ENCODE results near the gene TSC22D1.

Gene TSC22D1

DNA sequence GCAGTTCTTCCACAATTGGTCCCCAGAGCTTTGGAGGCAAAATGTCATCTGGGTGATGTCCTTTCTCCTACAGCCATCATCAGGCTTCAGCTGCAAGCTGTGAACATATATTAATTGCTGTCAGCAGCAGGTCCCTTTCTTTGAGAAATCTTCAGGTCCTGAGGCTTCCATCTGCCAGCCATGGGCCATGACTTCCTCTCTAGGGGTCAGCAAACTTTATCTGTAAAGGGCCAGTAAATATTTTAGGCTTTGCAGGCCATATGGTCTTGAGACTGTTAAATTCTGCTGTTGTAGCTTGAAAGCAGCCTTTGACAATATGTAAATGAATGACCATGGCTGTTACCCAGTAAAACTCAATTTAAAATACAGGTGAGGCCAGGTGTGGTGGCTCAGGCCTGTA is 175.4 kb downstream of the TSC22D1 start:
- DNase-seq = no peak

DNA sequence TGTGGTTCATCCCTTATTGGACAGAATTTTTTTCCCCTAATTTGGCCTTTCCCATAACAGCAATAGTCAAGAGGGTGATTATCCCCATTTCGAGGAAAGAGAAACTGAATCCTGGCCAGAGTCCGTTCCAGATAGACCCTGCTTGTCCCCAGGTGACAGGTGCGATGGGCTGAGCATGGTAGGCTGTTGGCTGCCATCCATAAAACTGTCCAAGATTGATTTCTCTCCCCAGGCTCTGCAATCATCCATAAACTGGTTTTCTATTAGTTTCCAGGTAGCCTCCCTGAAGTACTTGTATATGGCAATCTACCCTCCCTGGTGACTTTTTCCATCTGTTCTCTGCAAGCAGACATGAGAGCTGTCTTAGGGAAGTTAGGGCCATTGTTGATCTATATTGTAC is 177.1 kb downstream of the TSC22D1 start:
- DNase-seq = no peak

DNA sequence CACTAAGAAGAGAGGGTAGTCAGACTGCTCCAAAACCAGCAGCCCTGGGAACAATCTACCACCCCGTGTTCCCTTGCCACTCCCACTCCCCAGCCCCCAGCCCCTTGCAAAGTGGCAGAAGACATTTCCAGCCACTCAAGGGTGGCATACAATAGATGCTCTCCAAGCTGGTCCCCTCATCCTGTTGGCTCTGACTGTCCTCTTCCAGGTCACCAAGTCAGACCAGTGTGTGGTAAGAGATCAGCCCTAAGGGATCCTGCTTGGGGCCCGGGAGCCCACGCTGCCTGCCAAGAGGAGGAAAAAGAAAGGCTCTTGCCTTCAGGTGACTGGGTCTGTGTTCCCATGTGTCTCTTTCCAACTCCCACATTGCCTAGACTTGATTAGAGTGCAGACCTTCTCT is 177.5 kb downstream of the TSC22D1 start:
- DNase-seq = no peak

DNA sequence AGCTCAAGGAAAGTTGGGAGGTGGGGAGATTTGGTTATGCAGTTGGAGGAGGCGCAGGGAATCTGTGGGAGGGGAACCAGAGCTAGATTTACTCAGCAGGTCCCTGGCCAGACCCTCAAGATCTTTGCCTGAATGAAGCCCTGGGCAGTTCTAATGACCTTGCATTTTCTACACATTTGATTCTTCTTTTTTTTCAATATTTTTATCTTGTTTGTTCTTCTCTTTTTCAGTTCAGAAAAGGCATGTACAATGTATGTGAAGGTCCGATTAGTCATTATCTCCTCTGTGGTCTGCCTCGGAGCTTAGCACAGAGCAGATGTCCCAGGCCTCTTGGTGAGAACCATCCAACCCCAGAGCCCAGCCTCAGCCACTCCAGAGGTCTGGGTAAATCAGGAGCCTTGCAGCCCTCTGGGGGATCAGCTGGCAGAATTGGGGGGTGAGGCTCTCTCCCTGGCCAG is 178.3 kb downstream of the TSC22D1 start:
- DNase-seq = no peak

DNA sequence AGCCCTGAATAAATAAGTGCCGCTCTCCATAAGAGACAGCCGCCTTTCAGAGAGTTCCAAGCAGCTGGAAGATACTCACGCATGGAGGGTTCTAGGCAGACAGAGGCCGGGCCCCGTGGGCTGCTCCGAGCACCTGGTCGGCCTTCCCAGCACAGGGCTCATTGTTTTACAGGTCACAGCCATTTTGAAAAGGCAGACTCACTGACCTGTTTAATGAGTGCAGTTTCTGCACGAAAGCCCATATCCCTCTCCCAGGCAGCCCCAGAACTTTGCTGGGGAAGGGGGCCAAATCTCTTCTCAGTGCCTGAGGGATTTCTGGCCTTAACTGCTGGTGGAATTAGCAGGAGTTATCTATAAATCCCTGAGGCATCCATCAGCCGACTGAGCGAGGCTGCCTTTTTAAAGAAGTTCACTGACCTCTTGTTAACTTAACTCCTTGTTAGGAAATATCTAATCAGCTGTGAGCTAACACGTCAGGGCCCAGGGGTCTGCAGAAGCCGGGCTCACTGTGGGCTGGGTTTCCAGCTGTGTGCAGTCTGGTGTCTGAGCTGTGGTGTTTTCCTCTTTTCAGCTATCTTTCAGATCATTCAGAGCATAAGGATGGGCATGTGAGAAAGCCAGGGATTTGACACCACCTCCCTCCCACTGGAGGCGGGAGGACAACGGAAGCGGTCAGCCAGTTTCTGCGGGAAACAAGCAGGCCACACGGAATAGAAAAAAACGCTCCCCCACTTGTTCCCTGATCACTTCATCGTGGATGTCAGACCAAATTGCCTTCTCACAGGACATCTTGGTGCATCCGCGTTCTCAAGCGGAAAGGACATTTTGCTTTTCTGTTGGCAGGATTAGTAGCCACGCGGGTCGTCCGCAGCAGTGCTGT is 179.2 kb downstream of the TSC22D1 start:
- DNase-seq = no peak

DNA sequence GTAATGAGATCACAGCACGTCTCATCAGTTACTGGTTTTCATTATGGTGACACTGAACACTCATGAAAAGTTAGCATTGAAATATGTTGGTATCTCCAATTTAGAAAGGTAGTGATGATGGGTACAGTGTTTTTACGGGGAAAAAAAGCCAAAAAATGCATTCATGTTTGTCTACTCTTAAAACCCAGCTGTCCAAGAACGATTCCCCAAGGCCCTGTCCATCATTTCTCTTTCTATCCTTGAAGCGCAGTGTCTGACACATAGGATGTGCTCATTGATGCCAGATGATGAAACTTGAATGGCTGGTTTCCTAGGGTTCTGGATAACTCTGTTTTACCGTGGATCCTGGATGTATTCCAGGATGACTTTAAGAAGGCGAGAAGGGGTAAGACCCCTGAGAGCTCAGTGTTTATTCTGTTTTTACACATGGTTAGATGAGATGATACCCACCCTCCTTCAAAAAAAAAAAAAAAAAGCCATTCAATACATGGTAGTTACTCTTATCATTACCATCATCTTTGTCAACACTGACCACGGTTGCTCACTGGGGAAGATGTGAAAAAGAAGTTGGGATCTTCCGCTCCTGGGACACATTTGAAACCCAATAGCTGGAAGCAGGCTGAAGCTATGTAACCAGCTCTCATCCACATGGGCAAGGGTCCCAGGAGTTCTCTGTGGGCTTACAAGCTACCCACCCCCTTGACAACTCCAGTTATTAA is 180.0 kb downstream of the TSC22D1 start:
- no peak for DNase-seq

DNA sequence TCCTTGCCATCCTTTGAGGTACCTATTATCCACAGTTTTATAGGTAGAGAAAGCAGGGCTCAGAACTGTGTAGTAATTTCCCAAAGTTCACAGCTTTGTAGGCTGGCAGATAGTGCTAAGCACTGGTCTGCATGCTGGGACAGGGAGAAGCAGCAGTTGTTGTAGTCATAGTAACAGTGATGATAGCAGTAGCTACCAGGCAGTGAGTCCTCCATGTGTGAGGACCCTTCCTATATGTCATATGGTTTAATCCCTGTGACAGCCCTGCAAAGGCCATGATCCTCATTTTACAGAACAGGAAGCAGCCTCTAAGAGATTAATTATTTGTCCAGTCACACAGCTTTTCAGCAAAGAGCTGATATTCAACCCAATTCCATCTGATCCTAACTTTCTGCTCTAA is 181.5 kb downstream of the TSC22D1 start:
- no peak for DNase-seq

DNA sequence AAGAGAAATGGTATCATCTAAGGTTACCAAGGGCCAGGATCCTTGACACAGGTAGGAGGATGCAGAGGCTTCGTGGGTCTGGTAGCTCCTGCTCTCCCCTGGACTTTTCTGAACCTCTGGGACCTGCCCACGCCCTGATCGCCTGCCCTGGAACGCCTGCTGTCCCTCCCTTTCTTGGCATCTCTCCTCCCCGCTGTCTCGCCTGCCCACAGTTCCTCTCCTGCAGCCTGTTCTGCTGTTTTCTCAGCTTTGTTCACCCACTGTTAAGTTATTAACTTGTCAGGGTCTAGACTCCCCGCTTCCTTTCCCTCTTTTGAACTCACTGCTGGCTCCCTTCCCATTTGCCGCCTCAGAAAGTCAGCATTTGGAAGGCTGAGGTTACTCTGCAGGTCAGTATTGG is 182.7 kb downstream of the TSC22D1 start:
- DNase-seq = no peak

DNA sequence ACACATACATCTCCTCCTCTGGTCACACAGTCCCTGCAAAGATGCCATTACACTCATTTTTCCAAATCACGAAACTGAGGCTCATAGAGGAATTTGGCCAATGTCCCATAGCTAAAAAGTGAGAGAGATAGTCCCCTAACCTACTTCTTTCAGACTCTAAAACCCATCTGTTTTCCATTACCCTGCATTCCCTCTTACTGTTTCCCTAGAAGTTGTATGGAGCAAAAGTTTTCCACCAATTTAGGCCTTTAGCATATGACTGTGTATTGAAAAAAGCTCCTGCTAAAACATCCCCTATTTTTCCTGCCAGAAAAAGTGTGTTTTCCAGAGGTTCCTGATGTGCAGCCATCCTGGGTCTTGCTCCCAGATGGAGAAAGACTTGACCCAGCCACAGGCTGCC is 186.3 kb downstream of the TSC22D1 start:
- no peak for DNase-seq

DNA sequence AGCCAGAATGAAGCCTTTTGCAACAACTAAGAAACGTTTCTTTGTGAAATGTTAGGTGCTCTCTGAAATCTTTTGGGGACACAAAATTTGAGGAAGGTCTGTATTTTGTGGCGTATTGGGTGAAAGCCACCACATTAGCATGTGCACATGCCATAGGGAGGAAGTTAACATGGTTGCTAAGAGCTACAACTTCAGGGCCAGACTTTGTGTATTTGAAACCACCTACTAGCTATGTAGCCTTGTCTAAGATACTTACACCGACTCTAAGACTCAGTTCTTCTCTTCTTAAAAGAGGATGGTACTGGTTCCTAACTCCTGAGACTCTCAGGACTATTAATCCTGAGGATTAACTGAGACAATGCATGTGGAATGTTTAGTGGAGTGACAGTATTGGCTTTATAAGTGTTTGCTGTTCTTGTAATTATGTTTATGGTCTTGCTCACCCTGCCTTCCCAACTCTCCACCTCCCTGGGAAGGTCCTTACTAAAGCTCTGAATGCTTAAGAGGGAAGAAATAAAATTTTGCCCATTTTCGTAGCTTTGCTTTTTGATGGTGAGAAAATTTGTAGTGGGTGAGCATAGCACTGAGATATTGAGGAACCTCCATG is 187.0 kb downstream of the TSC22D1 start:
- no peak for DNase-seq

DNA sequence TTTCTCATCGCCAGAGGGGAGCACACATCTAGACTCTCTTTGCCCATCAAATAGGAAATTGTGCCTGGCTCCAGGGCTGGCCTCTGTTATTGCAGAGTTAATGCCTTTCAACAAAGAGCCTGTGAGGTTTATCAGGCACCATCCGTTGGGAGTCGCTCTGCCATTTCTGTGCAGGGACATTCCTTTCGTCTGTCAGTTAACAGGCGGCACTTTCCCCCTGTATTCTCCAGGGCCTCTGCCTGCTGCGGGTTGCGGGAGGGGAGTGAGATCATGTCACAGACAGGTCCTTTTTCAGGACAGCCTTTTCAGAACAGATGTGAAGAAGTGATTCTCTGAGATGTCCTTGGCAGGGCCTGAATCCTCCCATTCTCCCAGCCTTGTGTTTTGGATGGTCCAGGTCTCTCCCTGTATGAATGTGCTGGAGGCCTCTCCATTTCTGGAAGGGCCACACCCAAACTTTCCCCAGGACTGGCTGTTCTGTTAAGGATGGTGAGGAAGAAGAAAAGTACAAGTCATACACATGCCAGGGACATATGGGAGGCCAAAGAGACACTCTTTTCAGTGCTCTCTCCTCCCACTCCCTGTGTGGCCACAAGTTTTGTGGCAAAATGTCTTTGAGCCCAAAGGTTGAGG is 187.6 kb downstream of the TSC22D1 start:
- no peak for DNase-seq

DNA sequence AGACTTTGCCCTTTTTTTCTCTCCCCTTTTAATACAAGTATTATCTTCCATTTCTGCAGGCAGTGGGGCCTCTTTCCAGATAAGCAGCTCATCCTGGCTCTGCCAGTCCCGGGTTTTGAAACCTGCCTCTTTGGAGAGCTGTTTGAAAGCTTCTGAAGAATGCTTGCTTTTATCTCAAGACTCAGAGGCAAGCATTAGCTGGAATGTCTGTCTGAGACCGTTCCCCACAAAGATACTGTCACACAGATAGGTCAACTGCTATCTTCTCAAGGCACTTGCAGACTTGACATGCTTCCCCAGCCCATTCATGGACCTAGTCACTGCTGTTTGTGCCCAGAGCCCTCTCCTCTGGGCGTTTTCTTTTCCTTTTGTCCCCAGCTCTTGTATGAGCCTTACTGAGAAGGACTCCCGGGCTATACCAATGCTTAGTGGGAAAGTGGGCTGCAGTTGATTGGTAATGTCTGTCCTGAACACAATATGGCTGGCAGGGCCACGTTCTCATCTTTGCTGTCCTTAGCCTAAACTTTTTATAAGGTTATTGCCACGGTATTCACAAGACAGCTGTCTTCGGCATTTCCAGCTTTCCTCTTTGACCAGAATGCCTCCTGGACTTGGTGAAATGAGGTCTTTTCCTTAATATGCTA is 189.1 kb downstream of the TSC22D1 start:
- DNase-seq = no peak

DNA sequence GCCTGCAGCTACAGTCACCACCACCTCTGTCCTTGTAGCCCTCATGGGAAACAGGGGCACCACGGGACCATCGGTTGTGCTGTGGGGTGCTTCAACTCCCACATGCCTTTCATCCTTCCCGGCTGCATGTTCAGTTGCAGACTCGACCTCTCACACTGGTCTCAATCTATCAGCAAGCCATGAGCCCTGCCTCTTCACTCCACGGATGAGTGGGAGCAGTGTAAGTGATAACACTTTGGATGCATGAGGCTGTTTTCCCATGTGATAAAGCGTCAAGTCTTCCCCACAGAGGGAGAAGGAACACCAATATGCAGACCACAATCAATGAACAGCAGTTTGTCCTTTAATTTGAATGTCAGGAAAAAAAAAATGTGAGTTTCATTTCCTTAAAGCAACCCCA is 190.3 kb downstream of the TSC22D1 start:
- no peak for DNase-seq

DNA sequence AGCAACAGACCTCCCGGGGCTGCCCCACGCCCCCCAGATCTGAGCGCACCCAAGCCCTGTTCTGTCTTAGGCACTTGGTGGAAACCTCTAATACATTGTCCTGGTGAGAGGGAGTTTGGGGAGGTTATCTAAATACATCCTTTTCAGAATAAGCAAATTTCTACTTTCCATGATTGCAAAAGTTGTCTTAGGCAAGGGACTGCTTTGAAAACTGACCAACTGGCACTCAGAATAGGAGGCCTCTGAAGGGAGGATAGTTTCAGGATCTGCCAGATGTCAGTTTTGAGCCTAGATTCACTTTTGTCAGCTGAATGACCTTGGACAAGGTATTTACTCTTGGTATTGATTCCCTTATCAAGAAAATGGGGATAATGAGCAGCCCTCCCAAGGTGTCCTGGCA is 190.7 kb downstream of the TSC22D1 start:
- no peak for DNase-seq

DNA sequence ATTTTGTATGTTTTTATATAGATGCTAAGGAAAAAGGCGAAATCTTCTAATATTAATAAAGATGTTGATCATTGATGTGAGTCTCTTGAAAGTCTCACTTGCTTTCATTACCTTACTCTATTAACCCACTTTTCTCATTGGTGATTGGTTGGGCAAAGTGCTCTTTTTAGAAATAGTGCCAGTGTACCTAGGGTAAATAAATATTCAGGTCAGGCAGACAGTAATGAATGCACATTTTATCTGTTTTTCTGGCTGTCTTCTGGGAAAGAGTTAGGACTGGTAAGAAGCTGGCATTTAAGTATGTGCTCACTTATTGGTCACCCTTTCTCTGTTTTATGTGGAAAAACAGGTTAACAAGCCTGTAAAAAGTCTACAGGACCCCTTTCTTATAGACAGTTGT is 191.4 kb downstream of the TSC22D1 start:
- DNase-seq = no peak

DNA sequence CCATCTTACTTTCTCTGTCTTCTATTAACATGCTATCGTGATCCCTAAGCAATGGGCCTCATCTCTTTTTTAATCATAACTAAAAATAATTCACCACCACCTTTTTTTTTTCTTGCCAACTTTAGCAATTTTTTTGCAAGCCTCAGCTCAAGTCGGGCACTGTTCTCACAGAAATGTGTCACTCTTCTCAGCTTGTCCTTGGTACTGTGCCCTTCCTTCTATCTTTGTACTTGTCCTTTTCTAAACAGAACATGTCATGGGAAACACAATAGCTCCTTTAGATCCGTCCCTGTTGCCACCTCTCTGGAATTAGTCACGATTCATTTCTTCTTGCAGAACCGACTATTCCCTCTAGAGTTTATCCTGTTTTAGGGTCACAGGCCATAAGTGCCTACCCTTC is 192.2 kb downstream of the TSC22D1 start:
- no peak for DNase-seq

DNA sequence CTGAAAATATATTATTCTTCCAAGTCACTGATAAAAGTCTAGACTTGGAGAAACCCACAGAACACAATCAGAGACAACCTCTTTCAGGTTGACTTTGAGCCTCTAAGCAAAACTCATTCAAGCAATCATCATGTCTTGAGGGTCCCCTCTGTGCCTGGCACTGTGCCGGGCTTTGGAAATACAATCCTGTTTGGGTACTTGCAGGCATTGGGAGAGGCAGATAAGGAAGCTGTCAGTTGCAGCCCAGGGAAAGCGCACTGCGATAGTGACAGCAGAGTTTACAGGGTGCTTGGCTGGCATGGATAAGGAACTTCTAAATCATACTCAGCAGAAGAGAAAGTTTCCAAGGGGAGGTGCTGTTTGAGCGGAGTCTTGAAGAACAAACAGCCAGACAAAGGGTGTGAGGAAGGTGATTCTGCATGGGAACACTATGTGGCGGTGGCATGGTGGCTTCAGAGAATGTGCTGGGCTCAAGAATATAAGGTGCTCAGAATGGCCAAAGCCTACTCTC is 193.4 kb downstream of the TSC22D1 start:
- DNase-seq = no peak
